H9 (cell line): ENCODE data around the gene ETNPPL. TPM values are rescaled to one million over a fixed set of nuclear protein-coding genes. Genes with fewer than 3 reads are reported as not detected.

Experiments
- DNase-seq: peaks from one replicate; pipeline ENCODE4 v3.0.0-alpha.2; 2017
- H2AFZ ChIP-seq: one replicate; pipeline ENCODE4 v1.6.1; 2013; ENCODE audit warnings: mild to moderate bottlenecking, low read length, control low read depth, moderate library complexity
- H2AK5ac ChIP-seq: 2 replicates; pipeline ENCODE4 v1.6.1; 2013; ENCODE audit warnings: low read length, control low read depth, mixed read lengths; ENCODE audit not compliant: insufficient read length
- H2BK120ac ChIP-seq: one replicate; pipeline ENCODE4 v1.6.1; 2013; ENCODE audit warnings: low read depth, mild to moderate bottlenecking, low read length, control low read depth, inconsistent platforms; ENCODE audit not compliant: poor library complexity, severe bottlenecking
- H2BK12ac ChIP-seq: 2 replicates; pipeline ENCODE4 v1.6.1; 2013; ENCODE audit warnings: low read length, control low read depth, mixed read lengths, low read depth; ENCODE audit not compliant: insufficient read length
- H2BK15ac ChIP-seq: 2 replicates; pipeline ENCODE4 v1.6.1; 2013; ENCODE audit warnings: low read depth, low read length, control low read depth
- H2BK20ac ChIP-seq: one replicate; pipeline ENCODE4 v1.6.1; 2013; ENCODE audit warnings: low read depth, mild to moderate bottlenecking, low read length, control low read depth, inconsistent platforms; ENCODE audit not compliant: poor library complexity, severe bottlenecking
- H2BK5ac ChIP-seq: 2 replicates; pipeline ENCODE4 v1.6.1; 2013; ENCODE audit warnings: low read length, control low read depth, mixed read lengths; ENCODE audit not compliant: insufficient read length
- H3K14ac ChIP-seq: 2 replicates; pipeline ENCODE4 v1.6.1; 2013; ENCODE audit warnings: low read length, control low read depth; ENCODE audit not compliant: insufficient read depth
- H3K18ac ChIP-seq: 2 replicates; pipeline ENCODE4 v1.6.1; 2013; ENCODE audit warnings: low read depth, mild to moderate bottlenecking, mixed read lengths, low read length, control low read depth; ENCODE audit not compliant: insufficient read length
- H3K23ac ChIP-seq: 2 replicates; pipeline ENCODE4 v1.6.1; 2013; ENCODE audit warnings: low read length, control low read depth, mixed read lengths, low read depth; ENCODE audit not compliant: insufficient read length
- H3K23me2 ChIP-seq: 2 replicates; pipeline ENCODE4 v1.6.1; 2013; ENCODE audit warnings: low read depth, mild to moderate bottlenecking, mixed read lengths, low read length, control low read depth; ENCODE audit not compliant: insufficient read length, poor library complexity, severe bottlenecking
- H3K27ac ChIP-seq: 2 replicates; pipeline ENCODE4 v1.5.1; 2013; ENCODE audit warnings: low read length, control low read depth, mixed read lengths, low read depth; ENCODE audit not compliant: insufficient read length
- H3K27me3 ChIP-seq: 2 replicates; pipeline ENCODE4 v1.6.1; 2013; ENCODE audit warnings: low read length, control low read depth, inconsistent platforms; ENCODE audit not compliant: insufficient read depth
- H3K4ac ChIP-seq: 2 replicates; pipeline ENCODE4 v1.6.1; 2013; ENCODE audit warnings: low read depth, mild to moderate bottlenecking, control low read depth, inconsistent platforms, low read length, moderate library complexity
- H3K4me1 ChIP-seq: 2 replicates; pipeline ENCODE4 v1.6.1; 2013; ENCODE audit warnings: low read length, control low read depth, inconsistent platforms; ENCODE audit not compliant: insufficient read depth
- H3K4me2 ChIP-seq: 2 replicates; pipeline ENCODE4 v1.6.1; 2013; ENCODE audit warnings: low read length, control low read depth, mixed read lengths; ENCODE audit not compliant: insufficient read length, insufficient read depth
- H3K56ac ChIP-seq: 2 replicates; pipeline ENCODE4 v1.6.1; 2013; ENCODE audit warnings: low read depth, mild to moderate bottlenecking, mixed read lengths, low read length, control low read depth; ENCODE audit not compliant: insufficient read length
- H3K79me1 ChIP-seq: 2 replicates; pipeline ENCODE4 v1.6.1; 2013; ENCODE audit warnings: low read depth, mild to moderate bottlenecking, moderate library complexity, low read length, control low read depth, inconsistent platforms; ENCODE audit not compliant: insufficient read depth, poor library complexity, severe bottlenecking
- H3K79me2 ChIP-seq: 2 replicates; pipeline ENCODE4 v1.6.1; 2013; ENCODE audit warnings: low read length, control low read depth, inconsistent platforms; ENCODE audit not compliant: insufficient read depth
- H3K9ac ChIP-seq: 2 replicates; pipeline ENCODE4 v1.6.1; 2013; ENCODE audit warnings: low read length, control low read depth, mixed read lengths; ENCODE audit not compliant: insufficient read length; ENCODE audit errors: extremely low read depth
- H3K9me3 ChIP-seq: one replicate; pipeline ENCODE4 v1.6.1; 2013; ENCODE audit warnings: low read depth, low read length, inconsistent platforms; ENCODE audit not compliant: control insufficient read depth
- H3T11ph ChIP-seq: one replicate; pipeline ENCODE4 v1.6.1; 2013; ENCODE audit warnings: mild to moderate bottlenecking, low read length, control low read depth, inconsistent platforms
- H4K20me1 ChIP-seq: one replicate; pipeline ENCODE4 v1.6.1; 2013; ENCODE audit not compliant: control insufficient read depth, insufficient read length, insufficient read depth
- H4K5ac ChIP-seq: 2 replicates; pipeline ENCODE4 v1.6.1; 2013; ENCODE audit warnings: low read depth, mild to moderate bottlenecking, mixed read lengths, low read length, control low read depth; ENCODE audit not compliant: insufficient read length
- H4K8ac ChIP-seq: replicated peaks from 2 replicates; pipeline ENCODE4 v1.6.1; 2013; ENCODE audit warnings: low read length, control low read depth, mixed read lengths, low read depth; ENCODE audit not compliant: insufficient read length
- H4K91ac ChIP-seq: 2 replicates; pipeline ENCODE4 v1.6.1; 2013; ENCODE audit warnings: low read depth, mild to moderate bottlenecking, moderate library complexity, mixed read lengths, low read length, control low read depth; ENCODE audit not compliant: insufficient read length
- H3K27ac Mint-ChIP-seq, 3 experiments: 2 replicates in 2 of 3; 3 replicates in 1 of 3; pipeline ENCODE4 v1.8.0; 2020 to 2021; ENCODE audit warnings: mixed read lengths in 3 of 3, mild to moderate bottlenecking in 1 of 3, moderate library complexity in 1 of 3
- H3K27me3 Mint-ChIP-seq: 2 replicates; pipeline ENCODE4 v1.8.0; 2021; ENCODE audit warnings: low read depth, mild to moderate bottlenecking, moderate library complexity, mixed read lengths
- H3K36me3 Mint-ChIP-seq, 3 experiments: 2 replicates in 2 of 3; 3 replicates in 1 of 3; pipeline ENCODE4 v1.8.0; 2020 to 2021; ENCODE audit warnings: low read depth in 3 of 3, mixed read lengths in 3 of 3; ENCODE audit not compliant: insufficient read depth in 1 of 3
- H3K4me1 Mint-ChIP-seq, 2 experiments: 2 replicates each; pipeline ENCODE4 v1.8.0; 2020; ENCODE audit warnings: mixed read lengths in 2 of 2
- H3K4me3 Mint-ChIP-seq, 2 experiments: 2 replicates in 1 of 2; 3 replicates in 1 of 2; pipeline ENCODE4 v1.8.0; 2020 to 2021; ENCODE audit warnings: mild to moderate bottlenecking in 2 of 2, mixed read lengths in 2 of 2, moderate library complexity in 1 of 2
- H3K9me3 Mint-ChIP-seq, 2 experiments: 2 replicates in 1 of 2; 3 replicates in 1 of 2; pipeline ENCODE4 v1.8.0; 2020; ENCODE audit warnings: mild to moderate bottlenecking in 2 of 2, mixed read lengths in 2 of 2, moderate library complexity in 1 of 2
- CTCF ChIP-seq: fragments of 200-600 bp; sonication (generic); conservative IDR thresholded peaks from 3 replicates; pipeline ENCODE4 v1.8.0; 2021; ENCODE audit warnings: antibody characterized with exemption, mild to moderate bottlenecking
- WGBS: extraction: QIAGEN DNeasy Blood & Tissue Kit; methylation state at CpG from one replicate; pipeline ENCODE4 v1.1.7; 2013; ENCODE audit warnings: missing lambda C conversion rate, low lambda C conversion rate, mixed read lengths; ENCODE audit not compliant: insufficient read length; ENCODE audit errors: extremely low coverage; 5-methylcytosine and 5-hydroxymethylcytosine counted together
- total RNA-seq: library from RNA; stranded (reverse); gene quantifications from 2 replicates; pipeline ENCODE4 v1.2.1, GENCODE V29; 2021

The ETNPPL gene
- total RNA-seq, 1 experiment from 2014 or later, result 1.3 TPM

GRCh38 chr4:108786351-108786750 is 23.5 kb upstream of the ETNPPL start:
- H3K27me3 ChIP-seq, result no peaks in the 10 kb centered on the region
- H2AK5ac ChIP-seq, result no peak overlapping the region
- H3K4me3 Mint-ChIP-seq, result no peak overlapping the region
- no peak overlapping the region for H4K91ac ChIP-seq
- H3K27ac Mint-ChIP-seq, result no peak overlapping the region
- DNase-seq, result no peak
- H3K27me3 Mint-ChIP-seq, result no peaks in the 10 kb centered on the region; the same call in 1 of the 2 replicates
- H3K56ac ChIP-seq, result no peak overlapping the region
- H3K4ac ChIP-seq, result no peak overlapping the region
- H3K9me3 Mint-ChIP-seq, result no peaks in the 10 kb centered on the region
- H3K27ac ChIP-seq, result no peak overlapping the region
- H3K9me3 ChIP-seq, result no peaks in the 10 kb centered on the region
- no peaks in the 10 kb centered on the region for H3K79me1 ChIP-seq
- peaks cover 3% of the 10 kb centered on the region for H4K20me1 ChIP-seq
- no CpG with 5 or more reads among the region's 8 CpGs for WGBS
- H3K4me1 Mint-ChIP-seq, result no peaks in the 10 kb centered on the region
- no peak overlapping the region for H3K9ac ChIP-seq
- no peak overlapping the region for H4K5ac ChIP-seq
- no peaks in the 10 kb centered on the region for H3K36me3 Mint-ChIP-seq
- no peak overlapping the region for H3K4me2 ChIP-seq
- no peak overlapping the region for H3K18ac ChIP-seq
- no peak overlapping the region for H2BK20ac ChIP-seq
- H3K79me2 ChIP-seq, result no peaks in the 10 kb centered on the region
- H2BK15ac ChIP-seq, result no peak overlapping the region
- H2BK5ac ChIP-seq, result no peak overlapping the region
- no peak for TF ChIP-seq CTCF
- H2BK120ac ChIP-seq, result no peak overlapping the region
- no peak overlapping the region for H2BK12ac ChIP-seq
- H3T11ph ChIP-seq, result no peak overlapping the region
- H3K23me2 ChIP-seq, result no peaks in the 10 kb centered on the region
- no peak overlapping the region for H3K23ac ChIP-seq
- H3K4me1 ChIP-seq, result no peaks in the 10 kb centered on the region
- no peak overlapping the region for H3K14ac ChIP-seq
- H4K8ac ChIP-seq, result no peak overlapping the region
- H2AFZ ChIP-seq, result no peak overlapping the region
